CMK (cell line): Measurements from ENCODE around the gene USP40.
"Not testable (repeated sequence)": the region's sequence is repeated elsewhere in the genome, so short reads cannot be mapped to it uniquely, and the experiment has no call there.

Experiments
- DNase-seq: peaks from one replicate; pipeline ENCODE4 v3.0.0-alpha.2; 2010; ENCODE audit warnings: low read depth

The USP40 gene, protein sequence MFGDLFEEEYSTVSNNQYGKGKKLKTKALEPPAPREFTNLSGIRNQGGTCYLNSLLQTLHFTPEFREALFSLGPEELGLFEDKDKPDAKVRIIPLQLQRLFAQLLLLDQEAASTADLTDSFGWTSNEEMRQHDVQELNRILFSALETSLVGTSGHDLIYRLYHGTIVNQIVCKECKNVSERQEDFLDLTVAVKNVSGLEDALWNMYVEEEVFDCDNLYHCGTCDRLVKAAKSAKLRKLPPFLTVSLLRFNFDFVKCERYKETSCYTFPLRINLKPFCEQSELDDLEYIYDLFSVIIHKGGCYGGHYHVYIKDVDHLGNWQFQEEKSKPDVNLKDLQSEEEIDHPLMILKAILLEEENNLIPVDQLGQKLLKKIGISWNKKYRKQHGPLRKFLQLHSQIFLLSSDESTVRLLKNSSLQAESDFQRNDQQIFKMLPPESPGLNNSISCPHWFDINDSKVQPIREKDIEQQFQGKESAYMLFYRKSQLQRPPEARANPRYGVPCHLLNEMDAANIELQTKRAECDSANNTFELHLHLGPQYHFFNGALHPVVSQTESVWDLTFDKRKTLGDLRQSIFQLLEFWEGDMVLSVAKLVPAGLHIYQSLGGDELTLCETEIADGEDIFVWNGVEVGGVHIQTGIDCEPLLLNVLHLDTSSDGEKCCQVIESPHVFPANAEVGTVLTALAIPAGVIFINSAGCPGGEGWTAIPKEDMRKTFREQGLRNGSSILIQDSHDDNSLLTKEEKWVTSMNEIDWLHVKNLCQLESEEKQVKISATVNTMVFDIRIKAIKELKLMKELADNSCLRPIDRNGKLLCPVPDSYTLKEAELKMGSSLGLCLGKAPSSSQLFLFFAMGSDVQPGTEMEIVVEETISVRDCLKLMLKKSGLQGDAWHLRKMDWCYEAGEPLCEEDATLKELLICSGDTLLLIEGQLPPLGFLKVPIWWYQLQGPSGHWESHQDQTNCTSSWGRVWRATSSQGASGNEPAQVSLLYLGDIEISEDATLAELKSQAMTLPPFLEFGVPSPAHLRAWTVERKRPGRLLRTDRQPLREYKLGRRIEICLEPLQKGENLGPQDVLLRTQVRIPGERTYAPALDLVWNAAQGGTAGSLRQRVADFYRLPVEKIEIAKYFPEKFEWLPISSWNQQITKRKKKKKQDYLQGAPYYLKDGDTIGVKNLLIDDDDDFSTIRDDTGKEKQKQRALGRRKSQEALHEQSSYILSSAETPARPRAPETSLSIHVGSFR

DNA sequence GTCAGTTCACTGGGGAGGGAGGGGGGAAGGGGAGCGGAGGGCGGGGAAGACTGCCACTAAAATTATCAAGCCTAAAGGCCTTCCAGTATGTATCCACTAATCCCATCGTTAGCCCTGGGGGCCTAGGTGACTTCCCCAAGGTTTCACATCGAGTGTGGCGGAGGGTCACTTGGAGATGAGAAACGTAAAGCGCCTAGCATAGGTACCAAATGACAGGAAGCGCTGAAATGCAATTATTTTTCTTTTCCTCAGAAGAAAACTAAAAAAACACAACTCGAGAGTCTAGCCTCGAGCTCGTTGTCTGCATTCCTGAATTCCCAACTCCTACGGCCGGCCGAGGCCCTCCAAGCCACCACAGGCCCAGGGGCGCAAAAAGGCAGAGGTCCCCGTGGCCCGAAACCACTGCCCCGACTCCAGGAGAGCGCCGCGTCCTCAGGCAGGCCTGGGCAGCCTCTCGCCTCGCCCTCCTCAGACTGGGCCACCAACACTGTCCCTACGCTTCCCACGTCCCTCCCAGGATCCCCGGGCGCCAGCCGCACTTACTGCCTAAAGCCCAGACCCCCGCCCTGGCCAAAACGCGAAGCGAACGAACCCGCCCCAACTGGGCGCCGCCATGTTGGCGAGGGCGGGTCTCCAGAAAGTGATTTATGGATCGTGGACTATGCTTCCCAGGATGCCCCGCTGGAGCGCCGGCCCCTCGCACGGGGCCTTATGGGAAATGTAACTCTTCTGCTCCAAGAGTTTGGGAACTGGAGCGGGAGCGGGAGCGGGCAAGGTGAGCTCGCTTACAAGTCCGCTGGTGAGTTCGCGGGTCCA lies at the start of gene USP40:
USP40 (minus strand) TSS at position 642 of the 816 bp plus-strand sequence. CDS start 1,228 bp downstream, outside the sequence.
- peak; percentile 73 for DNase-seq

DNA sequence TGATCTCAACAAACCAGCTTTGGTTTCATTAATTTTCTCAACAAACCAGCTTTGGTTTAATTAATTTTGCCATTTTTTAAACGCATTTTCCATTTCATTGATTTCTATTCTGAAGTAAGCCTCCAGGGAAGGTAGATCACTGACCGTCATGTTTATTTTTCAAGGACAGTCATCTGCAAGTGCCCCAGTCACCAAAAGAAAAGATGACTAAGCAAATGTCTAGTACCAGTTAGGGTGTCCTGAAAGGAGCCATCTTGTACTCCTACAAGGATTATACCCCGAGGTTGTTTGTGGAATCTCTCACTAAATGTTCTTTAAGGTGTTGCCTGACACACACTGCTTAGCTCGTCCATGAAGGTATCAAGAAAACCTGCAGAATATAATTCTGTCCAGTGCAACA lies 44.7 kb upstream of the USP40 start:
- no peak for DNase-seq

DNA sequence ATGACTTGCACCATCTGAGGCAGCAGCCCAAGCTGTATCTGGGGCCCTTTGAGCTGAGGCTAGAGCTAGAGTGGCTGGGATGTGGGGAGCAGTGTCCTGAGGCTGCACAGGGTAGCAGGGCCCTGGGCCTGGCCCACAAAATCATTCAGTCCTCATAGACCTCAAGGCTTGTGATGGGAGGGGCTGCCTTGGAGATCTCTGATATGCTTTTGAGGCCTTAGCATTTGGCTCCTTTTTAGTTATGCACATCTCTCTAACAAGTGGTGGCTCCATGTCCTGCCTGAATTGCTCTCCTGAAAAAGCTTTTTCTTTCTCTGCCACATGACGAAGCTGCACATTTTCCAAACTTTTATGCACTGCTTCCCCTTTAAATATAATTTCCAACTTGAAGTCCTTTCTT lies 39.1 kb upstream of the USP40 start:
- no peak for DNase-seq

DNA sequence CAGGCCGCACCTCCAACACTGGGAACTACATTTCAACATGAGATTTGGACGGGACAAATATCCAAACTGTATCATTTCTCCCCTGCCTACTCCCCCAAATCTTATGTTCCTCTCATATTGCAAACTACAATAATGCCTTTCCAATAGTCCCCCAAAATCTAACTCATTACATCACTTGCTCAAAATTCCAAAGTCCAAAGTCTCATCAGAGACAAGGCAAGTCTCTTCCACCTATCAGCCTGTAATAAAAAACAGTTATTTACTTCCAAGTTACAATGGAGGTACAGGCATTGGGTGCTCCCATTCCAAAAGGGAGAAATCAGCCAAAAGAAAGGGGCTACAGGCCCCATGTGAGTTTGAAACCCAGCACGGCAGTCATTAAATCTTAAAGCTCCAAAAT lies 38.2 kb upstream of the USP40 start:
- DNase-seq, result no peak

DNA sequence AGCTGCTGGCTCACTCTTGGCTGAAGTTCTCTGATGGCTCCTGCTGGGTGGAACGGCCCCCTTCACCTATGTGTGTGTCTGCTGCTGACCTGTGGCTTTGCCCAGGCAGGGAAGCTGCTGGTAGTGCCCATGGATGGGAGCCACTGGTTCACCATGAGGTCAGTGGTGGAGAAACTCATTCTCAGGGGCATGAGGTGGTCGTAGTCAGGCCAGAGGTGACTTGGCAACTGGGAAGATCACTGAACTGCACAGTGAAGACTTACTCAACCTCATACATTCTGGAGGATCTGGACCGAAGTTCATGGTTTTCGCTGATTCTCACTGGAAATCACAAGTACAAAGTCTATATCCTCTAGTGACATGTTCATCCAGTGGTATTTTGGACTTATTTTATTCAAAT lies 36.9 kb upstream of the USP40 start:
- no peak for DNase-seq

DNA sequence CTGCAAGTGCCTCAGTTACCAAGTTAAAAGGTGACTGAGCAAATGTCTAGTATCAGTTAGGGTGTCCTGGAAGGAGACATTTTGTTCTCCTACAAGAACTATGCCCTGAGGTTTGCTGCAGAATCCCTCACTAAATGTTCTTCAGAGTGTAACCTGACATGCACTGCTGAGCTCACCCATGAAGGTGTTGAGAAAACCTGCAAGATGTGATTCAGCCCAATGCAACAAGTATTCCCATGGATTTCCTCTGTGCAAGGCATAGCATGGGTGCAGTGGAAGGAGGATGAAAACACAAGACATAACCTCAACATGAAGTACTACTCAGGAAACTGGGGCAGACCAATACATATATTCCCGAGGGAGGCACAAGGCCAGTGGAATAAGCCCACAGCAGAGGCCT lies 35.5 kb upstream of the USP40 start:
- no peak for DNase-seq

DNA sequence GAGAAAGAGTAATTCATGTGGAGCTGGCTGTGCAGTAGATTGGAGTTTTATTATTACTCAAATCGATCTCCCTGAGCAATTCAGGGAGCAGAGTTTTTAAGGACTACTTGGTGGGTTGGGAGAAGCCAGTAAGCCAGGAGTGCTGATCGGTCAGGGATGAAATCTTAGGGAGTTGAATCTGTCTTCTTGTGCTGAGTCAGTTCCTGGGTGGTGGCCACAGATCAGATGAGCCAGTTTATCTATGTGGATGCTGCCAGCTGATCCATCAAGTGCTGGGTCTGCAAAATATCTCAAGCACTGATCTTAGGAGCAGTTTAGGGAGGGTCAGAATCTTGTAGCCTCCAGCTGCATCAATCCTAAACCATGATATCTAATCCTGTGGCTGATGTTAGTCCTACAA lies 33.8 kb upstream of the USP40 start:
- DNase-seq, result no peak

DNA sequence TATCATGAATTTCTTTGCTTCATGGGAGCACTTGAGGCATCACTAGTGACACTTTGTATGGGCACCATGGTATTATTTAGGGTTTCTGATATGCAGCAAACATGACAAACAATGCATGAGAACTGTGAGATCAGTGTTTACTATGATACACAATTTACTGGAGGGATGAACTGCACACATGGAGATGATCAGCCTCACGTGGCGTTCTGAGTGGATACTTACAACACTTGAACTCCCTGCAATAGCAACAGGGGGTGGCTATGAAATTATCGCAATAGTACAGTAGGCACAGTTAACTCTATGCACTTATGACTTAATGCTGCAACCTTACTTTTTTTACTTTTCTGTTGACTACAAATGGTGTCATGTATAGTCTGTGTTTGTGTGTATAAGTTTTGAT lies 32.4 kb upstream of the USP40 start:
- DNase-seq, result no peak

DNA sequence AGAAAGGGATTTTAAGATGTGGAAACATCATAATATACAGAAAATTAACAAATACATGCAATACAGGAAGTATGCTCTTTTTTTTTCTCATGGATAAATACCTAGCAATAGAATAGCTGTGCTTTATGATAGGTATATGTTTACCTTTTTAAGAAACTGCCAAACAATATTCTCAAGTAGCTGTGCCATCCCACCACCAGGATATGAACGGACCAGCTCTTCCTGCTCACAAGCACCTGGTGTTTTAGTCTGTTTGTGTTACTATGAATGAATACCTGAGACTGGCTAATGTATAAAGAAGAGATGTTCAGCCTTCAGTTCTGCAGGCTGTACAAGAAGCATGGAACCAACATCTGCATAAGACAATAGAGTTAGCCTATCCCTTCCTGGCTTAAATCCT lies 30.9 kb upstream of the USP40 start:
- DNase-seq, result no peak

DNA sequence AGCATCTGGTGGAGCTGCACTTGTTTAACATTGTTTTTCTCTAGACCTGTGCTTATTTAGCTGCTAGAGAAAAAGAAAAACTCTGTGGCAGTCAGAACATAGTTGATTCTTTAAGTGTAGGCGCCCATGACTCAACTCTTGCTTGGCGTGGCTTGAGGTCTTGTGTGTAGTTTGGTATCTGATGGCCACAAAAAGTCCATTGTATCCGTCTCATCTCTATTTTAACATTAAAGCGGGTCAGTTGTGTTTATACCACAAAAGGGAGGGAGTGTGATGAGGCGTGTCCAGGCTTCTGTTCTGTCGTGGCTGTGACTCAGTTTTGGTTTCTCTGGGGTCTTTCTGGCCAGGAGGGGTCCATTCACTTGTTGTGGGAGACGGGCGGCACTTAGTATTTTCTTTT lies 26.6 kb upstream of the USP40 start:
- no peak for DNase-seq

DNA sequence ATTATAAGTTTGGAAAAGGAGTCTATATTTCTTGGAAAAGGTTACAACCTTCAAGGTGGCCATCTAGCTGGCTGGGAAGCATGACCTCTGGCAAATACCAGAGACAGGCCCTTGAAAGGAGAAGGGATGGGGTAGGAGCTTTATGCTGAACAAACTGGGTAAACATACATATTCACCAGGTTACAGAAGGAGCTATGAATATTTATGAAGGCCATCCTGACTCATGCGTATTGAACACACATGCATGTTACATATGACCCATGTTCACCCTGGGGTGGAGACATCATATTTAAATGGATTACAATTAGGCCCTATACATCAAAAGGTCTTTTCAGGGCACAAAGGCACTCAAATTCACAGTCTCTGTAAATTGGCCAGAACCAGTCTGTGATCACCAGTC lies 26.1 kb upstream of the USP40 start:
- not testable (repeated sequence) for DNase-seq

DNA sequence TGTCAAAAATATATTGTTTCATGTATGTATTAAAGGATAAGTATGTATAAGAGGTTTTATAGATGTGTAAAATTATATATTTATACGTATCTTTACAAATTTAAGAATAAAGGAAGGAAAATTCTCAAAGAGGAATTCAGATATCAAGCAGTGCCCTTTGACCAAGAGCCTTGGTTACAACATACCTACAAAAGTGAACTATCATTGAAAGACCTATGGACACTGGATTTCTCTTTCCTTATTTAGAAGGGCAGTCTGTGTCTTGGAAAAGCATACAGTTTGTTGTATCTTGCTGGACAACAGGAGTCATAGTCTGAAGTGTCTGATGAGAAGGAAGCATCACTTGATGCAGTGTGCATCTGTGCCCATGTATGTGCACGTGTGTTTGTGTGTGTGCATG lies 21.8 kb upstream of the USP40 start:
- no peak for DNase-seq

DNA sequence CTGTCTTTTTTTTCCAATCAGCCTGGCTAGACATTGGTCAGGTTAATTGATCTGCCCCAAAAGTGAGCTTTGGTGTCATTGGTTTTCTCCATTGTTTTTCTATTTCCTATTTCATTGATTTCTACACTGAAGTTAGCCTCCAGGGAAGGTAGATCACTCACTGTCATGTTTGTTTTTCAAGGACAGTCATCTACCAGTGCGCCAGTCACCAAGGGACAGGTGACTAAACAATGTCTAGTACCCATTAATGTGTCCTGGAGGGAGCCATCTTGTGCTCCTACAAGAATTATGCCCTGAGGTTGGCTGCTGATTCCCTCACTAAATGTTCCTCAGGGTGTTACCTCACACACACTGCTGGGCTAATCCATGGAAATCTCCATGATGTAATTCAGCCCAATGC lies 17.6 kb upstream of the USP40 start:
- no peak for DNase-seq

DNA sequence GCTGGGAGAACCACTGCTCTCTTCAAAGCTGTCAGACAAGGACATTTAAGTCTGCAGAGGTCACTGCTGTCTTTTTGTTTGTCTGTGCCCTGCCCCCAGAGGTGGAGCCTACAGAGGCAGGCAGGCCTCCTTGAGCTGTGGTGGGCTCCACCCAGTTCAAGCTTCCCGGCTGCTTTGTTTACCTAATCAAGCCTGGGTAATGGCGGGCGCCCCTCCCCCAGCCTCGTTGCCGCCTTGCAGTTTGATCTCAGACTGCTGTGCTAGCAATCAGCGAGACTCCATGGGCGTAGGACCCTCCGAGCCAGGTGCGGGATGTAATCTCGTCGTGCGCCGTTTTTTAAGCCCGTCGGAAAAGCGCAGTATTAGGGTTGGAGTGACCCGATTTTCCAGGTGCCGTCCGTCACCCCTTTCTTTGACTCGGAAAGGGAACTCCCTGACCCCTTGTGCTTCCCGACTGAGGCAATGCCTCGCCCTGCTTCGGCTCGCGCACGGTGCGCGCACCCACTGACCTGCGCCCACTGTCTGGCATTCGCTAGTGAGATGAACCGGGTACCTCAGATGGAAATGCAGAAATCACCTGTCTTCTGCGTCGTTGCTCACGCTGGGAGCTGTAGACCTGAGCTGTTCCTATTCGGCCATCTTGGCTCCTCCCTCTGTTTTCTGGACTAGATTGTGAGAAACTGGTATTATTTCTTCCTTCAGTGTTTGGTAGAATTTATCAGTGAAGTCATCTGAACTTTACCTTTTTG lies 16.8 kb upstream of the USP40 start:
- not testable (repeated sequence) for DNase-seq

DNA sequence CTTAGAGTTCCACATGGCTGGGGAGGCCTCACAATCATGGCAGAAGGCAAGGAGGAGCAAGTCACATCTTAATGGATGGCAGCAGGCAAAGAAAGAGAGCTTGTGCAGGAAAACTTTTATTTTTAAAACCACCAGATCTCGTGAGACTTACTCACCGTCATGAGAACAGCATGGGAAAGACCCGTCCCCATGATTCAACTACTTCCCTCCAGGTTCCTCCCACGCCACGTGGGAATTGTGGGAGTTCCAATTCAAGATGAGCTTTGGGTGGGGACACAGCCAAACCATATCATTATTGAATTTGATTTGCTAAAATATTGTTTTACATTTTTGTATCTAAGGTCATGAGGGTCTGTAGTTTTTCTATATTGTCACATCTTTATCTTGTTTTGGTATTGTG lies 10.8 kb upstream of the USP40 start:
- DNase-seq, result not testable (repeated sequence)

DNA sequence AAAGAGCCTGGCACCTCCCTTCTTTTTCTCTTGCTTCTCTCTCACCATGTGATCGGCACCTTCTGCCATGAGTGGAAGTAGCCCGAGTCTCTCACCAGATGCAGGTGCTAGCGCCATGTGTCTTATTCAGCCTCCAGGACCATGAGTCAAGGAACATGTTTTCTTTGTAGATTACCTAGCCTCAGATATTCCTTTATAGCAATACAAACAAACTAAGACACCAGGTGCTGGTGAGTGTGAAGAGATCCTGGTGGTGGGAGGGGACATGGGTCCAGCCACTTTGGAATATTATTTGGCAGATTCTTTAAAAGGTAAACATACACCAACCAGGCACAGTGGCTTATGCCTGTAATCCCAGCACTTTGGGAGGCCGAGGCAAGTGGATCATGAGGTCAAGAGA lies 5.9 kb upstream of the USP40 start:
- no peak for DNase-seq

DNA sequence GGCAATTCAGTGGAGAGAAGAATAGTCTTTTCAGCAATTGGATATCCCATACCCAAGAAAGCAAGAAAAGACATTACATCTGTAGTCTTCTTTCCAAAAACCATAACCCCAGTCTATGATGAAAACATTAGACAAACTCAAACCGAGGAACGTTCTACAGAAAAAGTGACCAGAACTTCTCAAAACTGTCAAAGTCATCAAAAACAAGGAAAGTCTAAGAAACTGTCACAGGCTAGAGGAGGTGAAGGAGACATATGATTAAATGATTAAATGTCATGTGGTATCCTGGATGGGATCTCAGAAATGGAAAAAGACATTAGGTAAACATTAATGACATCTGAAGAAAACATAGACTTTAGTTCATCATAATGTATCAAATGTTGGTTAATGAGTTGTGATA lies 4.9 kb upstream of the USP40 start:
- DNase-seq, result no peak

DNA sequence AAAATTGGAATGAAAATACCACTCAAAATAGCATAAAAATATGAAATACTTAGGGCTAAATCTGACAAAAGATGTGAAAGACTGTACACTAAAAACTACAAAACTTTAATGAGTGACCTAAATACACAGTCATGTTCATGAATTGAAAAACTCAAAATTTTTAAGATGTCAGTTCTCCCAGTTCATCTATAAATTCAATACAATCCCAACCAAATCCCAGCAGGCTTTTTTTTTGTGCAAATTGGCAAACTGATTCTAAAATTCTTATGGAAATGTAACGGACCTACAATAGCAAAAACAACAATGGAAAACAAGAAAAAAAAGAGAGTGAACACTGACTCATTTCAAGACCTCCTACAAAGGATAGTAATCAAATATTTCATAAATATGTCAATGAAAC lies 4.4 kb upstream of the USP40 start:
- DNase-seq, result no peak

DNA sequence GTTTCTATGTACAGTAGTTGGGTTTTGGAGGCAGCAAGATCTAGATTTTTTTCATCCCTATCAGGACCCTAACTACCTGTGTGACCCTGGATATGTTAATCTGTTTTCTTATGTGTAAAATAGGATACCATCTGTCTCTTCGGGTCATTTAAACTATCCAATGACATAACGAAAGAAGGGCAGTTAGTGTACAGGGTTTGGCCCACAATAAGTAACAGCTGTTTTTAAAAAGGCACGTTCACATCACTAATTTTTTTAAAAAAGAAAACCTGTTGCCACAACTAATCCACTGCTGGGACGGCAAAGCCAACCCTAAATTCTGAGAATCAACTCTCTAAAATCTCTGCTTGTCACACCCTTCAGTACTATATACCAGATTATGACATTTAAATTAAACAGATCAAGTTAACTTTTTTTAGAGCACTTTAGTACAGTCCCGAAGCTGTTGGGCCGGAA lies 869 bp downstream of the USP40 start:
- DNase-seq, result no peak

DNA sequence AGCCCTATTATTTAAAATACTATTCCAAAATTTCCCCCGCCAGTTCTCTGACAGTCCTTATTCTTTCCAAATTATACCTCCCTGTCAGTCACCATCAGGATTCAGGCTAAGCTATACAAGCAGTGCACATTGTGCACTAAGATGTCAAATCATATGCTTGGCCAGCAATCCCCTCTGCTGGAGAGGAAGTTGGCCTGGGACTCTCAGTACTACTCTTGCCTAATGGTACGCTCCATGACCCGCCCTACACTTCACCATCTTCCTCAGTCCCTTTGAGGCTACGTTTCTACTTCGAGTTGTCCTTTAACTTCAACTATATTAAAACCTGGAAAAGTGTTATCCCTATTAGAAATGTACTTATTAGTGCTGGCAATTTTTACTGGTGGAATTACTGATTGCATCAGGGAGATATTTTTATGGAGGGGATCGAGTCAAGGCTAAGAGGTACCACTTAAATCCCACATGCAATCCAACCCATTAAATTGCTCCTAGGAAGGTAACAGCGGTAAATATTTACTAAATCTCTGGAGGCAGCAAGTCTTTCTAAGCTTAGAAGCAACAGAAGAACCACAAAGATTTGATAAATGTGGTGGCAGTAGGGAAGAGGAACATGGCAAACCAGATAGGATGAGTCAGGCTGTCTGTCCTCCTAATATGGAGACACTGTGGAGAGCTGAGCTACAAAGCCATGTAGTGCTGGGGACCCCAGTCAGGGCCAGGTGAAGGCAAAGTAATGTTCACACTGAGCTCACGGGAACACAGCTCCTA lies 2.7 kb downstream of the USP40 start:
- no peak for DNase-seq
